ENCODE results near the gene RNF26. TPM values are rescaled to one million over a fixed set of nuclear protein-coding genes. Genes with fewer than 3 reads are reported as not detected.
A peak's percentile ranks its signal among the peaks of the same experiment; 100 is the strongest.

Gene RNF26
- total and polyA plus RNA-seq, 2 of the 13 experiments (the other 11 are each of a cell fraction or from before 2014, with no cell fraction given), result 11.9 to 26.3 TPM

GRCh38 chr11:119381181-119381988 lies 47.1 kb downstream of the RNF26 start, which contains the start of gene USP2 (continued):
- TF ChIP-seq ZNF121 (CRISPR knock-in tag; IDR thresholded peaks at IDR 0.05), result no peak
- no peak for TF ChIP-seq ZC3H4 (CRISPR knock-in tag; IDR thresholded peaks at IDR 0.05; ENCODE audit: borderline replicate concordance)
- no peak for TF ChIP-seq HINFP (CRISPR knock-in tag; IDR thresholded peaks at IDR 0.05; ENCODE audit: low read depth)
- TF ChIP-seq MATR3 (CRISPR knock-in tag; IDR thresholded peaks at IDR 0.05), result no peak
- TF ChIP-seq HOXA3 (CRISPR knock-in tag; IDR thresholded peaks at IDR 0.05), result peak; percentile 91
- TF ChIP-seq ZNF605 (CRISPR knock-in tag; IDR thresholded peaks at IDR 0.05), result peak; percentile 69; the same call in 1 of the 2 replicates
- no peak for TF ChIP-seq HOXA9 (CRISPR knock-in tag; IDR thresholded peaks at IDR 0.05; ENCODE audit: borderline replicate concordance)
- no peak for TF ChIP-seq SRSF9 (IDR thresholded peaks at IDR 0.05; ENCODE audit: borderline replicate concordance, insufficient read depth, low read depth, low read length, poor library complexity, severe bottlenecking)
- TF ChIP-seq GATAD1 (CRISPR knock-in tag; IDR thresholded peaks at IDR 0.05), result peak; percentile 77
- TF ChIP-seq HCFC1 (IDR thresholded peaks at IDR 0.05; ENCODE audit: low read depth, low read length), result no peak
- TF ChIP-seq ZFP36L1 (CRISPR knock-in tag; IDR thresholded peaks at IDR 0.05), result 0 out of 2 replicates have a peak, but pooled peaks have one; percentile 45
- TF ChIP-seq ZNF552 (CRISPR knock-in tag; IDR thresholded peaks at IDR 0.05; ENCODE audit: borderline replicate concordance), result no peak
- TF ChIP-seq HNF1B (CRISPR knock-in tag; IDR thresholded peaks at IDR 0.05), result 0 out of 2 replicates have a peak, but pooled peaks have one; percentile 88
- TF ChIP-seq ZNF350 (CRISPR knock-in tag; IDR thresholded peaks at IDR 0.05; ENCODE audit: borderline replicate concordance, low read depth), result peak; percentile 81
- TF ChIP-seq TSC22D2 (CRISPR knock-in tag; IDR thresholded peaks at IDR 0.05; ENCODE audit: borderline replicate concordance), result peak; percentile 77; the same call in 1 of the 2 replicates
- TF ChIP-seq UBTF (CRISPR knock-in tag; IDR thresholded peaks at IDR 0.05), result peak; percentile 98
- peak; percentile 51; the same call in 1 of the 2 replicates for TF ChIP-seq HIC2 (CRISPR knock-in tag; IDR thresholded peaks at IDR 0.05; ENCODE audit: low read depth)
- 0 out of 2 replicates have a peak, but pooled peaks have one; percentile 61 for TF ChIP-seq ZNF614 (CRISPR knock-in tag; IDR thresholded peaks at IDR 0.05; ENCODE audit: borderline replicate concordance)
- TF ChIP-seq ZNF652 (CRISPR knock-in tag; IDR thresholded peaks at IDR 0.05; ENCODE audit: borderline replicate concordance, low read depth), result peak; percentile 64; the same call in 1 of the 2 replicates
- TF ChIP-seq ZNF607 (CRISPR knock-in tag; IDR thresholded peaks at IDR 0.05; ENCODE audit: borderline replicate concordance), result peak; percentile 53; the same call in 1 of the 2 replicates
- no peak for TF ChIP-seq ZNF749 (CRISPR knock-in tag; IDR thresholded peaks at IDR 0.05; ENCODE audit: borderline replicate concordance)
